Stimulated activated naive B cell treated with anti-CD40 and anti-IgM and Interleukin-4, amounts not matched to agents 10 μg/mL and 1 μg/mL and 100 μg/mL, for 72 hours (primary cell): ENCODE results near the gene L3HYPDH.

Experiments used
- ATAC-seq, 2 donors: fragments of 150-1000 bp; cut with Tn5 transposase; replicated peaks; 2 replicates each; pipeline ENCODE4 v1.10.0; 2021; ENCODE audit warnings: moderate library complexity in 1 of 2
- DNase-seq: peaks from one replicate; pipeline ENCODE4 v3.0.0; 2021
- H3K27ac Mint-ChIP-seq: one replicate; pipeline ENCODE4 v1.8.0; 2022; ENCODE audit warnings: mild to moderate bottlenecking, mixed read lengths
- H3K27me3 Mint-ChIP-seq, 2 donors: one replicate each; pipeline ENCODE4 v1.8.0; 2022; ENCODE audit warnings: mixed read lengths in 2 of 2
- H3K36me3 Mint-ChIP-seq, 2 donors: one replicate each; pipeline ENCODE4 v1.8.0; 2022; ENCODE audit warnings: mixed read lengths in 2 of 2, mild to moderate bottlenecking in 1 of 2
- H3K4me1 Mint-ChIP-seq, 2 donors: one replicate each; pipeline ENCODE4 v1.8.0; 2022; ENCODE audit warnings: mixed read lengths in 2 of 2, mild to moderate bottlenecking in 1 of 2
- H3K4me3 Mint-ChIP-seq, 2 donors: one replicate each; pipeline ENCODE4 v1.8.0; 2022; ENCODE audit warnings: mild to moderate bottlenecking in 2 of 2, mixed read lengths in 2 of 2, moderate library complexity in 1 of 2
- H3K9me3 Mint-ChIP-seq, 2 donors: one replicate each; pipeline ENCODE4 v1.8.0; 2022; ENCODE audit warnings: mixed read lengths in 2 of 2, mild to moderate bottlenecking in 1 of 2

The L3HYPDH gene

DNA sequence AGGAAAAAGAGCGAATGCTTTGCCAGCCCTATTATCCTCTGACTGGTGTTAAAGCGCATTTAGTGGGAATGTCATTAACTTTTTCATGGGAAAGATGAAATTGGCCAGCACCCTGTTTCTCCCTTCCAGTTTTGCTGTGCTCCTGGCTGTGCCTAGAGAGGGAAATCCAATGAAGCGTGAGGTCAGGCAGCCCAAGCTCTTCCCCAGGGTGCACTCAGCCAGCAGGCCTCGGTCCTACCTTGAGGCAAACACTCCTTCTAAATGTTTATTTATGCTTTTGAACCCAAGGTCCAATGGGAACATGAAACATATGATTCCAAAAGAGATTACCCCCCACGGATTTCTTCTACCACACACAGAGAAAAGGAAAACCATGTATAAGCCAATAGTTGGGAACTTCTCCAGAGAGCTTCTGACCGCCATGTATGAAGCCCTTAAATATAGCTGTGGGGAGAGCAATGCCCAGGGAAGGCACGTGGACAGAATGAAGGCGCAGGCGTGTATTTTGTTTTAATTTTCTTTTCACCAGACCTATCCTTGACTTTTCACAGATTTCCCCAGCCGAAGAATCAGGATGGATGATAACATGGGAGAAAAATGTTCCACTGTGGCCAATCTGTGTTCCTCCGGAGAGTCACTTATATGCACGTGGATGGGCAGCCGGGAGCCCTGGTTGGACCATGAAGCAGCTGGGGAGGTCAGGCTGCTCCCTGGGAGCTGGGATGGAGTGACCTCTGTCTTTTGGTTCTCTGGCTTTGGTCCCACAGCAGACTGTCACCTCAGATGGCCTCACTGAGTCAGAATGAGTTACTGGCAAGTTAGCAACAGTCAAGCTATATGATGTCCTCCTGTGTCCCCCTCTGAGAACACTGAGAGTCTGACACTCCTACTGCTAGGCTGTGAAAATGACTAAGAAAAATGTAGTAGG is 56.3 kb downstream of the L3HYPDH start:
- H3K4me1 Mint-ChIP-seq = peaks cover 6 to 23% of the 10 kb centered on the region in 2 donors
- H3K27me3 Mint-ChIP-seq = peaks cover 6% of the 10 kb centered on the region in 2 donors
- no peak for DNase-seq
- H3K4me3 Mint-ChIP-seq = no peak overlapping the region
- no peak overlapping the region for H3K27ac Mint-ChIP-seq
- H3K9me3 Mint-ChIP-seq = no peaks in the 10 kb centered on the region
- ATAC-seq = peak; percentile 60 to 67
- no peaks in the 10 kb centered on the region for H3K36me3 Mint-ChIP-seq

GRCh38 chr14:59425322-59425935 is 58.8 kb downstream of the L3HYPDH start:
- H3K36me3 Mint-ChIP-seq = no peaks in the 10 kb centered on the region
- DNase-seq (no peak), ATAC-seq (no peak)
- H3K4me1 Mint-ChIP-seq = peaks cover 19 to 40% of the 10 kb centered on the region in 2 donors
- H3K9me3 Mint-ChIP-seq = no peaks in the 10 kb centered on the region
- no peak overlapping the region for H3K27ac Mint-ChIP-seq
- no peak overlapping the region for H3K4me3 Mint-ChIP-seq
- peaks cover 6% of the 10 kb centered on the region in 2 donors for H3K27me3 Mint-ChIP-seq

- no peak for ATAC-seq
- H3K9me3 Mint-ChIP-seq = no peaks in the 10 kb centered on the region
- DNase-seq = no peak
- peaks cover 6% of the 10 kb centered on the region in 2 donors for H3K27me3 Mint-ChIP-seq
- H3K27ac Mint-ChIP-seq = no peak overlapping the region
- peaks cover 19 to 40% of the 10 kb centered on the region in 2 donors for H3K4me1 Mint-ChIP-seq
- no peaks in the 10 kb centered on the region for H3K36me3 Mint-ChIP-seq
- H3K4me3 Mint-ChIP-seq = no peak overlapping the region
Measured at GRCh38 chr14:59424341-59425071, 59.7 kb downstream of the L3HYPDH start.
